ENCODE data around the gene CXCR6.

CXCR6 gene

GRCh38 chr3:45975686-45976085, 32.4 kb downstream of the CXCR6 start:
- Histone ChIP-seq H3K79me2 (ENCODE audit: control insufficient read depth, low read length) (no peaks in the 10 kb centered on the region), H3K27ac (ENCODE audit: low read depth, low read length) (no peak overlapping the region), H3K4me3 (ENCODE audit: low read length) (no peak overlapping the region), H3K9me3 (ENCODE audit: control insufficient read depth, insufficient read depth, low read length) (no peaks in the 10 kb centered on the region), H3K9me2 (replicated peaks; ENCODE audit: control insufficient read depth, low read length) (no peaks in the 10 kb centered on the region), H3K27me3 (ENCODE audit: control insufficient read depth, low read length) (no peaks in the 10 kb centered on the region), H4K20me1 (ENCODE audit: control insufficient read depth, insufficient read depth, low read depth, low read length) (no peaks in the 10 kb centered on the region), H3K4me1 (ENCODE audit: control insufficient read depth, low read length) (peaks cover 10% of the 10 kb centered on the region), H3K4me2 (ENCODE audit: low read length) (no peak overlapping the region), H3K36me3 (ENCODE audit: control insufficient read depth, low read length) (peaks cover 72% of the 10 kb centered on the region), H3F3A (ENCODE audit: control insufficient read depth, insufficient read depth) (peaks cover 5% of the 10 kb centered on the region; the same call in 1 of the 2 replicates)
- TF ChIP-seq, protein P1, sequence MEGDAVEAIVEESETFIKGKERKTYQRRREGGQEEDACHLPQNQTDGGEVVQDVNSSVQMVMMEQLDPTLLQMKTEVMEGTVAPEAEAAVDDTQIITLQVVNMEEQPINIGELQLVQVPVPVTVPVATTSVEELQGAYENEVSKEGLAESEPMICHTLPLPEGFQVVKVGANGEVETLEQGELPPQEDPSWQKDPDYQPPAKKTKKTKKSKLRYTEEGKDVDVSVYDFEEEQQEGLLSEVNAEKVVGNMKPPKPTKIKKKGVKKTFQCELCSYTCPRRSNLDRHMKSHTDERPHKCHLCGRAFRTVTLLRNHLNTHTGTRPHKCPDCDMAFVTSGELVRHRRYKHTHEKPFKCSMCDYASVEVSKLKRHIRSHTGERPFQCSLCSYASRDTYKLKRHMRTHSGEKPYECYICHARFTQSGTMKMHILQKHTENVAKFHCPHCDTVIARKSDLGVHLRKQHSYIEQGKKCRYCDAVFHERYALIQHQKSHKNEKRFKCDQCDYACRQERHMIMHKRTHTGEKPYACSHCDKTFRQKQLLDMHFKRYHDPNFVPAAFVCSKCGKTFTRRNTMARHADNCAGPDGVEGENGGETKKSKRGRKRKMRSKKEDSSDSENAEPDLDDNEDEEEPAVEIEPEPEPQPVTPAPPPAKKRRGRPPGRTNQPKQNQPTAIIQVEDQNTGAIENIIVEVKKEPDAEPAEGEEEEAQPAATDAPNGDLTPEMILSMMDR (IDR thresholded peaks at IDR 0.05; ENCODE audit: low read depth, low read length, poor library complexity, severe bottlenecking) = no peak
- TF ChIP-seq EZH2phosphoT487 (IDR thresholded peaks at IDR 0.05; ENCODE audit: borderline replicate concordance, low read length) = no peak

GRCh38 chr3:45976191-45977091, 33.2 kb downstream of the CXCR6 start:
- Histone ChIP-seq H3K4me2 (ENCODE audit: low read length) (no peak overlapping the region), H3K9me3 (ENCODE audit: control insufficient read depth, insufficient read depth, low read length) (no peaks in the 10 kb centered on the region), H3K36me3 (ENCODE audit: control insufficient read depth, low read length) (peaks cover 79% of the 10 kb centered on the region), H3K79me2 (ENCODE audit: control insufficient read depth, low read length) (no peaks in the 10 kb centered on the region), H3K4me1 (ENCODE audit: control insufficient read depth, low read length) (peaks cover 10% of the 10 kb centered on the region), H3K9me2 (replicated peaks; ENCODE audit: control insufficient read depth, low read length) (no peaks in the 10 kb centered on the region), H3K27me3 (ENCODE audit: control insufficient read depth, low read length) (no peaks in the 10 kb centered on the region), H3F3A (ENCODE audit: control insufficient read depth, insufficient read depth) (peaks cover 5% of the 10 kb centered on the region; the same call in 1 of the 2 replicates), H3K27ac (ENCODE audit: low read depth, low read length) (no peak overlapping the region), H4K20me1 (ENCODE audit: control insufficient read depth, insufficient read depth, low read depth, low read length) (no peaks in the 10 kb centered on the region), H3K4me3 (ENCODE audit: low read length) (no peak overlapping the region)
- TF ChIP-seq EZH2phosphoT487 (IDR thresholded peaks at IDR 0.05; ENCODE audit: borderline replicate concordance, low read length) = no peak
- TF ChIP-seq, protein P1 (IDR thresholded peaks at IDR 0.05; ENCODE audit: low read depth, low read length, poor library complexity, severe bottlenecking) = no peak

DNA sequence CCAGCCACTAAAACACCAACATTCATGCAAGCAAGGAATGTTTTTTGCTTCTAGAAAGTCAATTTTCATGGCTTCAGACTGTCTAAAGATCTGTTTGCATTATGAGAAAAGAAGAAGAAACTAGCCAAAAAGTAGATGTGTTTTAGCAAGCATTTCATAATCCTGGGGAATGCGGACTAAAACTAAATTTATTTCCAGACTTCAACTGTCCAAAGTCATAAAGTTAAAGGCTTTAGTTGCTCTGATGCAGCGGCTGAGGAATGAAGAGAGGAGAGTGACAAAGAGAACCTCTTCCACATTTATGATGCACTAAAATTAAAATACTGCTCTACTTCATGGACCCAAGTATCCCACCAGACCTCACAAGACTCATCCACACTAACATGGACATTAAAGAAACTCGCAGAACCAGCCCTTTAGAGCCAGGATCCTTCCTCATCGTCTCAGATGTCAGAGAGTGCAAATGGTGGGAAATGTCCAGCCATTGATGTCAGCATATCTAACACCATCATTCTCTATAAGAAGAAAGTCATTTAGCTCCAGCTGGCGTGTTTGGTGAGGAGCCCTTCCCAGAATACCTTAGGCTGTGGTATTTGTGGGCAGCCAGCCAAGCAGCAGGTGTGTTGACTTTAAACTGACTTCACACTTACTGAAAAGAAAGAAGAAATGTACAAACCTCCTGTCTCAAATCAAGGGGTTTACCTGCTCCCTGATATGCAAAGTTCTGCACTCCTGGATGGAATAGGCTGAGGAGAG, 34.9 kb downstream of the CXCR6 start:
- no peaks in the 10 kb centered on the region for H3K9me3 ChIP-seq (ENCODE audit: control insufficient read depth, insufficient read depth, low read length)
- H3K4me3 ChIP-seq (ENCODE audit: low read length) = no peak overlapping the region
- H3K9me2 ChIP-seq (replicated peaks; ENCODE audit: control insufficient read depth, low read length) = no peaks in the 10 kb centered on the region
- peaks cover under 1% of the 10 kb centered on the region; the same call in 1 of the 2 replicates for H3K4me1 ChIP-seq (ENCODE audit: control insufficient read depth, low read length)
- TF ChIP-seq, protein P1 (IDR thresholded peaks at IDR 0.05; ENCODE audit: low read depth, low read length, poor library complexity, severe bottlenecking) = no peak
- TF ChIP-seq EZH2phosphoT487 (IDR thresholded peaks at IDR 0.05; ENCODE audit: borderline replicate concordance, low read length) = no peak
- no peaks in the 10 kb centered on the region for H3K27me3 ChIP-seq (ENCODE audit: control insufficient read depth, low read length)
- H3K27ac ChIP-seq (ENCODE audit: low read depth, low read length) = no peak overlapping the region
- peaks cover 73% of the 10 kb centered on the region for H3K36me3 ChIP-seq (ENCODE audit: control insufficient read depth, low read length)
- H4K20me1 ChIP-seq (ENCODE audit: control insufficient read depth, insufficient read depth, low read depth, low read length) = no peaks in the 10 kb centered on the region
- H3F3A ChIP-seq (ENCODE audit: control insufficient read depth, insufficient read depth) = peaks cover 3% of the 10 kb centered on the region; the same call in 1 of the 2 replicates
- no peaks in the 10 kb centered on the region for H3K79me2 ChIP-seq (ENCODE audit: control insufficient read depth, low read length)
- H3K4me2 ChIP-seq (ENCODE audit: low read length) = no peak overlapping the region

Data from DOHH2 (cell line).